Vagina (tissue), 2 donors: ENCODE measurements around the gene GCSAM.
"Not testable (repeated sequence)": the region's sequence is repeated elsewhere in the genome, so short reads cannot be mapped to it uniquely, and the experiment has no call there.

Experiments used
- POLR2A ChIP-seq, 2 donors: fragments of 450-650 bp; IDR thresholded peaks; one replicate each; pipeline ENCODE4 v1.6.1; 2017; ENCODE audit warnings: antibody characterized with exemption in 2 of 2, mild to moderate bottlenecking in 2 of 2, moderate library complexity in 2 of 2
- TF ChIP-seq, protein P1 (sequence below), 3 experiments: fragments of 450-650 bp in 2 of 3; fragments of 200-600 bp in 1 of 3; sonication (generic) in 1 of 3; IDR thresholded peaks; one replicate each; pipeline ENCODE4 v1.5.1; 2017 to 2019; ENCODE audit warnings: antibody characterized with exemption in 3 of 3, mild to moderate bottlenecking in 2 of 3, moderate library complexity in 2 of 3

DNA sequence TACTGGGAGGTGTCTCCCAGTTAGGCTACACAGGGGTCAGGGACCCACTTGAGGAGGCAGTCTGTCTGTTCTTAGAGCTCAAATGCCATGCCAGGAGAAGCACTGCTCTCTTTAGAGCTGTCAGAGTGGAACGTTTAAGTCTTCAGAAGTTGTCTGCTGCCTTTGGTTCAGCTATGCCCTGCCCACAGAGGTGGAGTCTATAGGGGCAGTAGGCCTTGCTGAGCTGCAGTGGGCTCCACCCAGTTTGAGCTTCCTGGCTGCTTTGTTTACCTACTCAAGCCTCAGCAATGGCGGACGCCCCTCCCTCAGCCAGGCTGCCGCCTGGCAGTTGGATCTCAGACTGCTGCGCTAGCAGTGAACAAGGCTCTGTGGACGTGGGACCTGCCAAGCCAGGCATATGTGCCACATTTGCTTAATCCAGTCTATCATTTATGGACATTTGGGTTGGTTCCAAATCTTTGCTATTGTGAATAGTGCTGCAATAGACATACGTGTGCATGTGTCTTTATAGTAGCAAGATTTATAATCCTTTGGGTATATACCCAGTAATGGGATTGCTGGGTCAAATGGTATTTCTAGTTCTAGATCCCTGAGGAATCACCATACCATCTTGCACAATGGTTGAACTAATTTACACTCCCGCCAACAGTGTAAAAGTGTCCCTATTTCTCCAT, 60.5 kb downstream of the GCSAM start:
- TF ChIP-seq, protein P1, sequence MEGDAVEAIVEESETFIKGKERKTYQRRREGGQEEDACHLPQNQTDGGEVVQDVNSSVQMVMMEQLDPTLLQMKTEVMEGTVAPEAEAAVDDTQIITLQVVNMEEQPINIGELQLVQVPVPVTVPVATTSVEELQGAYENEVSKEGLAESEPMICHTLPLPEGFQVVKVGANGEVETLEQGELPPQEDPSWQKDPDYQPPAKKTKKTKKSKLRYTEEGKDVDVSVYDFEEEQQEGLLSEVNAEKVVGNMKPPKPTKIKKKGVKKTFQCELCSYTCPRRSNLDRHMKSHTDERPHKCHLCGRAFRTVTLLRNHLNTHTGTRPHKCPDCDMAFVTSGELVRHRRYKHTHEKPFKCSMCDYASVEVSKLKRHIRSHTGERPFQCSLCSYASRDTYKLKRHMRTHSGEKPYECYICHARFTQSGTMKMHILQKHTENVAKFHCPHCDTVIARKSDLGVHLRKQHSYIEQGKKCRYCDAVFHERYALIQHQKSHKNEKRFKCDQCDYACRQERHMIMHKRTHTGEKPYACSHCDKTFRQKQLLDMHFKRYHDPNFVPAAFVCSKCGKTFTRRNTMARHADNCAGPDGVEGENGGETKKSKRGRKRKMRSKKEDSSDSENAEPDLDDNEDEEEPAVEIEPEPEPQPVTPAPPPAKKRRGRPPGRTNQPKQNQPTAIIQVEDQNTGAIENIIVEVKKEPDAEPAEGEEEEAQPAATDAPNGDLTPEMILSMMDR (IDR thresholded peaks at IDR 0.05) = not testable (repeated sequence)
- not testable (repeated sequence) for TF ChIP-seq POLR2A (IDR thresholded peaks at IDR 0.05)
